K562 (cell line): ENCODE measurements around the gene KNCN. TPM values are rescaled to one million over a fixed set of nuclear protein-coding genes. Genes with fewer than 3 reads are reported as not detected.
A peak's percentile ranks its signal among the peaks of the same experiment; 100 is the strongest.

Experiments
- ATAC-seq: fragments of 200-7000 bp; cut with Tn5 transposase; 3 replicates; pipeline ENCODE4 v1.9.1; 2020; ENCODE audit warnings: moderate library complexity
- BruUV-seq: library from RNA; stranded (reverse); fragments of 400-500 nt; replicated peaks from 2 replicates; lab custom pipeline; 2021; lab: Mats Ljungman, UMichigan
- CTCF ChIA-PET: fragments of 300-600 bp; formaldehyde crosslinking; extraction: SDS; loops from one replicate; lab custom pipeline; 2021; ENCODE audit warnings: low intra/inter-chr PET ratio; lab: Yijun Ruan, JAX
- POLR2A ChIA-PET: fragments of 300-600, 350-650 bp; sonication (Branson Sonifier 250); formaldehyde crosslinking; extraction: SDS; loops from one replicate; lab custom pipeline; 2021; ENCODE audit warnings: antibody characterized with exemption, inconsistent platforms; lab: Yijun Ruan, JAX
- DNase-seq, 4 experiments: peaks; one replicate each; pipeline versions ENCODE4 v3.0.0 to v3.0.0-alpha.2; 2011 to 2018; ENCODE audit warnings: low spot score in 3 of 4, mixed read lengths in 3 of 4; ENCODE audit errors: extremely low read depth in 1 of 4
- FAIRE-seq: peaks from 2 replicates; lab custom pipeline; 2011; peaks lifted over from hg19 to GRCh38; lab: Jason Lieb, UNC
- H2AFZ ChIP-seq: 2 replicates; pipeline ENCODE4 v1.6.0; 2011; ENCODE audit warnings: low read depth, low read length, control low read depth, inconsistent platforms
- H3K27ac ChIP-seq: fragments of 200-600 bp; 3 replicates; pipeline ENCODE4 v1.8.0; 2011; ENCODE audit warnings: low read depth, mild to moderate bottlenecking, control low read depth, inconsistent platforms, low read length, moderate library complexity, mixed read lengths; ENCODE audit errors: extremely low read depth
- H3K27me3 ChIP-seq, 2 experiments: fragments of 300-600 bp in 1 of 2; 2 replicates in 1 of 2; 3 replicates in 1 of 2; pipeline versions ENCODE4 v1.6.0 to v1.8.0; 2011; ENCODE audit warnings: inconsistent platforms in 2 of 2, low read length in 2 of 2, mild to moderate bottlenecking in 1 of 2, mixed read lengths in 1 of 2, moderate library complexity in 1 of 2; ENCODE audit not compliant: control insufficient read depth in 2 of 2, insufficient read depth in 2 of 2
- H3K36me3 ChIP-seq: fragments of 300-600 bp; 3 replicates; pipeline ENCODE4 v1.8.0; 2011; ENCODE audit warnings: mild to moderate bottlenecking, low read length, inconsistent platforms; ENCODE audit not compliant: control insufficient read depth, insufficient read depth
- H3K4me1 ChIP-seq, 2 experiments: fragments of 200-600 bp in 1 of 2; replicated peaks in 1 of 2; 2 replicates in 1 of 2; 3 replicates in 1 of 2; pipeline versions ENCODE4 v1.5.1 to v1.8.0; 2011; ENCODE audit warnings: inconsistent platforms in 2 of 2, low read length in 2 of 2, mild to moderate bottlenecking in 1 of 2, mixed read lengths in 1 of 2, moderate library complexity in 1 of 2; ENCODE audit not compliant: control insufficient read depth in 2 of 2, insufficient read depth in 2 of 2
- H3K4me2 ChIP-seq: 2 replicates; pipeline ENCODE4 v1.6.1; 2011; ENCODE audit warnings: low read length, control low read depth, inconsistent platforms, mixed read lengths; ENCODE audit not compliant: insufficient read depth
- H3K4me3 ChIP-seq: fragments of 200-600 bp; sonication (generic), shearing (Covaris generic); 2 replicates; pipeline ENCODE4 v1.5.1; 2016; ENCODE audit warnings: control low read depth, inconsistent platforms
- H3K79me2 ChIP-seq: fragments of 200-600 bp; 3 replicates; pipeline ENCODE4 v1.8.0; 2011; ENCODE audit warnings: low read length, inconsistent platforms; ENCODE audit not compliant: control insufficient read depth, insufficient read depth
- H3K9ac ChIP-seq, 2 experiments: 2 replicates each; pipeline versions ENCODE4 v1.6.0 to v1.6.1; 2011; ENCODE audit warnings: low read depth in 2 of 2, low read length in 2 of 2, control low read depth in 1 of 2, inconsistent platforms in 1 of 2, mild to moderate bottlenecking in 1 of 2, mixed read lengths in 1 of 2; ENCODE audit not compliant: insufficient read depth in 1 of 2
- H3K9me1 ChIP-seq: one replicate; pipeline ENCODE4 v1.6.0; 2011; ENCODE audit warnings: inconsistent platforms, mild to moderate bottlenecking, low read length, moderate library complexity; ENCODE audit not compliant: control insufficient read depth, insufficient read depth
- H3K9me3 ChIP-seq: replicated peaks from 2 replicates; pipeline ENCODE4 v1.5.1; 2011; ENCODE audit warnings: low read depth, low read length, inconsistent platforms; ENCODE audit not compliant: control insufficient read depth, insufficient read depth
- H4K20me1 ChIP-seq: replicated peaks from 2 replicates; pipeline ENCODE4 v1.6.1; 2011; ENCODE audit warnings: low read length, inconsistent platforms, mixed read lengths; ENCODE audit not compliant: control insufficient read depth, insufficient read depth
- CAMTA2 ChIP-seq: fragments of 250-450 bp; sonication (Bioruptor Pico); conservative IDR thresholded peaks from 2 replicates; pipeline ENCODE4 v1.5.1; 2022
- CBFA2T2 ChIP-seq: fragments of 450-650 bp; conservative IDR thresholded peaks from 2 replicates; pipeline ENCODE4 v1.6.1; 2017; ENCODE audit warnings: mild to moderate bottlenecking
- CBFB ChIP-seq: sonication (generic); formaldehyde crosslinking; IDR thresholded peaks from 2 replicates; pipeline ENCODE4 v1.4.0; 2020; ENCODE audit warnings: mild to moderate bottlenecking, missing genetic modification reagents
- EGR1 ChIP-seq: fragments of 450-650 bp; conservative IDR thresholded peaks from 2 replicates; pipeline ENCODE4 v1.6.1; 2017; ENCODE audit warnings: mild to moderate bottlenecking
- GATA2 ChIP-seq: sonication (generic); formaldehyde crosslinking; IDR thresholded peaks from 2 replicates; pipeline ENCODE4 v1.4.0; 2020; ENCODE audit warnings: mild to moderate bottlenecking, missing genetic modification reagents
- KLF16 ChIP-seq: IDR thresholded peaks from 2 replicates; pipeline ENCODE4 v1.6.1; 2016; ENCODE audit warnings: antibody characterized with exemption
- MTA2 ChIP-seq: fragments of 450-650 bp; IDR thresholded peaks from 2 replicates; pipeline ENCODE4 v1.6.1; 2016; ENCODE audit warnings: low read depth
- POLR2B ChIP-seq: fragments of 450-650 bp; IDR thresholded peaks from 2 replicates; pipeline ENCODE4 v1.6.1; 2018; ENCODE audit warnings: low read depth; ENCODE audit not compliant: partially characterized antibody
- ZNF316 ChIP-seq: fragments of 450-650 bp; IDR thresholded peaks from 2 replicates; pipeline ENCODE4 v1.6.1; 2016
- WGBS: fragments of 100-300 bp; shearing (Covaris generic); methylation state at CpG from one replicate; pipeline ENCODE4 v1.1.6; 2016; ENCODE audit warnings: low coverage, mixed read lengths; ENCODE audit not compliant: insufficient coverage; ENCODE audit errors: missing lambda C conversion rate; 5-methylcytosine and 5-hydroxymethylcytosine counted together
- in situ Hi-C: fragments of 300-500 bp; cut with MboI; formaldehyde crosslinking; loops from 4 replicates; pipeline ENCODE4 v1.15.0; 2018; ENCODE audit warnings: inconsistent platforms, mixed read lengths
- intact Hi-C: fragments of 100-400 bp; cut with micrococcal nuclease; formaldehyde crosslinking; loops from 2 replicates; pipeline ENCODE4 v1.14.2; 2022
- polyA plus RNA-seq, 8 experiments: library from polyadenylated mRNA; depleted of rRNA in 4 of 8; stranded (reverse) in 5 of 8; unstranded in 3 of 8; fragments of >200 nt; fragmentation: Nextera tagmentation in 2 of 8; fragmentation: Illumina TruSeq in 1 of 8; extraction: Ambion mirVana in 2 of 8; extraction: Trizol in 1 of 8; gene quantifications; 2 replicates each; pipeline versions ENCODE4 v1.2.1 to v1.2.3, GENCODE V29; 2011 to 2014; ENCODE audit warnings: inconsistent platforms in 1 of 8, missing spikeins in 1 of 8
- total RNA-seq, 7 experiments: library from RNA; depleted of rRNA in 6 of 7; stranded (reverse); fragments of >200 nt in 6 of 7; fragmentation: Illumina TruSeq in 2 of 7; extraction: Trizol in 2 of 7; gene quantifications; 2 replicates each; pipeline versions ENCODE4 v1.2.1 to v1.2.3, GENCODE V29; 2011 to 2021; ENCODE audit warnings: low replicate concordance in 1 of 7
- TF ChIP-seq, protein P1 (sequence below), 2 experiments: fragments of 150-350 bp in 1 of 2; IDR thresholded peaks; 2 replicates each; pipeline ENCODE4 v1.6.1; 2012 to 2016; ENCODE audit warnings: low read depth in 2 of 2, low read length in 2 of 2, mild to moderate bottlenecking in 1 of 2, moderate library complexity in 1 of 2
- TF ChIP-seq, protein P2 (sequence below): IDR thresholded peaks from 2 replicates; pipeline ENCODE4 v1.6.1; 2012; ENCODE audit warnings: low read depth, low read length, improper control_type of control experiment, borderline replicate concordance
- TF ChIP-seq, protein P3 (sequence below), 2 experiments: IDR thresholded peaks; 2 replicates each; pipeline ENCODE4 v1.6.1; 2011; ENCODE audit warnings: borderline replicate concordance in 1 of 2, control low read depth in 1 of 2, low read depth in 1 of 2, low read length in 1 of 2, mild to moderate bottlenecking in 1 of 2, mixed read lengths in 1 of 2, moderate library complexity in 1 of 2; ENCODE audit not compliant: insufficient read depth in 1 of 2, insufficient read length in 1 of 2, poor library complexity in 1 of 2, severe bottlenecking in 1 of 2; ENCODE audit errors: extremely low read depth in 1 of 2

The KNCN gene
- total and polyA plus RNA-seq, 9 of the 15 experiments (the other 6 are each of a cell fraction or from before 2014, with no cell fraction given) = not detected

DNA sequence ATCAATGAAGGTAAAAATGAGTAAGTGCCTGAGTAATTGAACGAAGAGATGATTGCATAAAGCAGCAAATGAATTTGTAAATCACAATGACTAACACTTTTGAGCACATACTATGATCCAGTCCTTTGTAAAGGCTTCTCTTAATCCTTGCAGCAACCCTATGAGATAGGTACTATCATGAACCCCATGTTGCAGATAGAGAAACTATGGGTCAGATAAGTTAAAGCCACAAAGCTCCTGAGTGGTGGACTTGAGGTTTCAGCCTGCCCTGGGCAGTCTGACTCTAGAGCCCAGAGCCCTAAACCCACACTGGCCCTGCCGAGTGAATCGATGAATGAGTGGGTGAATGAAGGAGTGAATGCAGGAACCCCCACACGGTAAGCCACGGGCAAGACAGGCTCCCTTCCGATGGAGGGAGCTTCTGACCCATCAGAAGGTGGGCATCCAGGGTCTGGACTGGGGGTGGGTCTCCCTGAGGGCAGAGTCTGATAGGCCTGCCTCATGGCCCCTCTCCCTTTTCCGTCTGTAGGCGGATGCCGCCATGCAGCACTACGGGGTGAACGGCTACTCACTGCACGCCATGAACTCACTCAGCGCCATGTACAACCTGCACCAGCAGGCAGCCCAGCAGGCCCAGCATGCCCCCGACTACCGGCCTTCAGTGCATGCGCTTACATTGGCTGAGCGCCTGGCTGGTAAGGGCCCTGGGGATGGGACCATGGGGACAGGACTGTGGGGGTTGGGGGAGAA lies 44.8 kb downstream of the KNCN start:
- H3K4me1 ChIP-seq = peaks cover 25 to 43% of the 10 kb centered on the region in 2 experiments; a peak in 4 of 5 replicates
- H3K36me3 ChIP-seq = no peaks in the 10 kb centered on the region
- no peaks in the 10 kb centered on the region for H3K79me2 ChIP-seq
- no peaks in the 10 kb centered on the region for H3K27me3 ChIP-seq
- H3K9me1 ChIP-seq = no peaks in the 10 kb centered on the region
- no TSS peak for BruUV-seq
- CTCF ChIA-PET = interaction anchor here (1.0 kb wide), 1 partner anchor 101 kb away, joined by 4 read pairs; no protein-coding TSS in a partner anchor
- H2AFZ ChIP-seq = no peak overlapping the region
- in situ Hi-C loops = no loop called here
- peak overlapping the region in 1 of 2 experiments; percentile 51; a peak in 1 of 4 replicates for H3K9ac ChIP-seq
- no peak overlapping the region for H3K4me2 ChIP-seq
- H3K9me3 ChIP-seq = no peaks in the 10 kb centered on the region
- ATAC-seq (peak; percentile 52), DNase-seq (peak; percentile 58 to 72 (median 67)), FAIRE-seq (peak; percentile 85)
- no peak overlapping the region for H3K4me3 ChIP-seq
- POLR2A ChIA-PET = interaction anchor here (0.6 to 5.8 kb wide), 5 partner anchors 11 to 204 kb away, joined by 3 to 36 read pairs (median 4); no protein-coding TSS in a partner anchor
- 57% methylated on average over 17 of the region's 17 CpGs for WGBS
- no peak overlapping the region for H3K27ac ChIP-seq
- intact Hi-C loops = loop anchor here (2.0 kb wide), 1 partner anchor 16 kb away; no protein-coding TSS in a partner anchor
- H4K20me1 ChIP-seq = no peaks in the 10 kb centered on the region
- peak; percentile 66; the same call in 1 of the 2 replicates for TF ChIP-seq MTA2
- TF ChIP-seq, protein P1, sequence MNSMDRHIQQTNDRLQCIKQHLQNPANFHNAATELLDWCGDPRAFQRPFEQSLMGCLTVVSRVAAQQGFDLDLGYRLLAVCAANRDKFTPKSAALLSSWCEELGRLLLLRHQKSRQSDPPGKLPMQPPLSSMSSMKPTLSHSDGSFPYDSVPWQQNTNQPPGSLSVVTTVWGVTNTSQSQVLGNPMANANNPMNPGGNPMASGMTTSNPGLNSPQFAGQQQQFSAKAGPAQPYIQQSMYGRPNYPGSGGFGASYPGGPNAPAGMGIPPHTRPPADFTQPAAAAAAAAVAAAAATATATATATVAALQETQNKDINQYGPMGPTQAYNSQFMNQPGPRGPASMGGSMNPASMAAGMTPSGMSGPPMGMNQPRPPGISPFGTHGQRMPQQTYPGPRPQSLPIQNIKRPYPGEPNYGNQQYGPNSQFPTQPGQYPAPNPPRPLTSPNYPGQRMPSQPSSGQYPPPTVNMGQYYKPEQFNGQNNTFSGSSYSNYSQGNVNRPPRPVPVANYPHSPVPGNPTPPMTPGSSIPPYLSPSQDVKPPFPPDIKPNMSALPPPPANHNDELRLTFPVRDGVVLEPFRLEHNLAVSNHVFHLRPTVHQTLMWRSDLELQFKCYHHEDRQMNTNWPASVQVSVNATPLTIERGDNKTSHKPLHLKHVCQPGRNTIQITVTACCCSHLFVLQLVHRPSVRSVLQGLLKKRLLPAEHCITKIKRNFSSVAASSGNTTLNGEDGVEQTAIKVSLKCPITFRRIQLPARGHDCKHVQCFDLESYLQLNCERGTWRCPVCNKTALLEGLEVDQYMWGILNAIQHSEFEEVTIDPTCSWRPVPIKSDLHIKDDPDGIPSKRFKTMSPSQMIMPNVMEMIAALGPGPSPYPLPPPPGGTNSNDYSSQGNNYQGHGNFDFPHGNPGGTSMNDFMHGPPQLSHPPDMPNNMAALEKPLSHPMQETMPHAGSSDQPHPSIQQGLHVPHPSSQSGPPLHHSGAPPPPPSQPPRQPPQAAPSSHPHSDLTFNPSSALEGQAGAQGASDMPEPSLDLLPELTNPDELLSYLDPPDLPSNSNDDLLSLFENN (IDR thresholded peaks at IDR 0.05; ENCODE audit: low read depth in 2 of 2, low read length in 2 of 2) = peak in 1 of 2 experiments; percentile 79; a peak in 2 of 4 replicates
- TF ChIP-seq ZNF316 = 0 out of 2 replicates have a peak, but pooled peaks have one; percentile 19
- TF ChIP-seq, protein P2, sequence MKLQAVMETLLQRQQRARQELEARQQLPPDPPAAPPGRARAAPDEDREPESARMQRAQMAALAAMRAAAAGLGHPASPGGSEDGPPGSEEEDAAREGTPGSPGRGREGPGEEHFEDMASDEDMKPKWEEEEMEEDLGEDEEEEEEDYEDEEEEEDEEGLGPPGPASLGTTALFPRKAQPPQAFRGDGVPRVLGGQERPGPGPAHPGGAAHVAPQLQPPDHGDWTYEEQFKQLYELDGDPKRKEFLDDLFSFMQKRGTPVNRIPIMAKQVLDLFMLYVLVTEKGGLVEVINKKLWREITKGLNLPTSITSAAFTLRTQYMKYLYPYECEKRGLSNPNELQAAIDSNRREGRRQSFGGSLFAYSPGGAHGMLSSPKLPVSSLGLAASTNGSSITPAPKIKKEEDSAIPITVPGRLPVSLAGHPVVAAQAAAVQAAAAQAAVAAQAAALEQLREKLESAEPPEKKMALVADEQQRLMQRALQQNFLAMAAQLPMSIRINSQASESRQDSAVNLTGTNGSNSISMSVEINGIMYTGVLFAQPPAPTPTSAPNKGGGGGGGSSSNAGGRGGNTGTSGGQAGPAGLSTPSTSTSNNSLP = 0 out of 2 replicates have a peak, but pooled peaks have one; percentile 25
- TF ChIP-seq CBFB = 0 out of 2 replicates have a peak, but pooled peaks have one; percentile 30
- TF ChIP-seq POLR2B = no peak
- TF ChIP-seq, protein P3, sequence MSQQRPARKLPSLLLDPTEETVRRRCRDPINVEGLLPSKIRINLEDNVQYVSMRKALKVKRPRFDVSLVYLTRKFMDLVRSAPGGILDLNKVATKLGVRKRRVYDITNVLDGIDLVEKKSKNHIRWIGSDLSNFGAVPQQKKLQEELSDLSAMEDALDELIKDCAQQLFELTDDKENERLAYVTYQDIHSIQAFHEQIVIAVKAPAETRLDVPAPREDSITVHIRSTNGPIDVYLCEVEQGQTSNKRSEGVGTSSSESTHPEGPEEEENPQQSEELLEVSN (IDR thresholded peaks at IDR 0.05; ENCODE audit: borderline replicate concordance in 1 of 2, extremely low read depth in 1 of 2, insufficient read depth in 1 of 2, insufficient read length in 1 of 2, low read depth in 1 of 2, low read length in 1 of 2, poor library complexity in 1 of 2, severe bottlenecking in 1 of 2) = no peak
- peak; percentile 80 for TF ChIP-seq CBFA2T2
- TF ChIP-seq GATA2 (CRISPR knock-in tag) = peak; percentile 62; the same call in 1 of the 2 replicates
- TF ChIP-seq CAMTA2 (CRISPR knock-in tag) = 0 out of 2 replicates have a peak, but pooled peaks have one; percentile 25
- peak; percentile 65 for TF ChIP-seq EGR1
- TF ChIP-seq KLF16 = peak; percentile 84
